ENCODE data around the gene VSTM2L. TPM values are rescaled to one million over a fixed set of nuclear protein-coding genes. Genes with fewer than 3 reads are reported as not detected.

Gene VSTM2L
- total and polyA plus RNA-seq, 2 of the 13 experiments (the other 11 are each of a cell fraction or from before 2014, with no cell fraction given): not detected

- TF ChIP-seq ZBTB8A (CRISPR knock-in tag; IDR thresholded peaks at IDR 0.05; ENCODE audit: borderline replicate concordance, low read depth) (no peak), AHR (CRISPR knock-in tag; IDR thresholded peaks at IDR 0.05) (peak; percentile 29; the same call in 1 of the 2 replicates), FOXA3 (CRISPR knock-in tag; IDR thresholded peaks at IDR 0.05) (no peak), SCMH1 (CRISPR knock-in tag; IDR thresholded peaks at IDR 0.05; ENCODE audit: borderline replicate concordance) (no peak), ZFP36 (IDR thresholded peaks at IDR 0.05; ENCODE audit: borderline replicate concordance, low read depth, low read length, partially characterized antibody) (no peak), SMAD9 (CRISPR knock-in tag; IDR thresholded peaks at IDR 0.05) (no peak), TBX2 (CRISPR knock-in tag; IDR thresholded peaks at IDR 0.05; ENCODE audit: borderline replicate concordance) (peak; percentile 37; the same call in 1 of the 2 replicates), PTBP1 (IDR thresholded peaks at IDR 0.05; ENCODE audit: low read depth, low read length, poor library complexity, severe bottlenecking) (no peak), SALL2 (CRISPR knock-in tag; IDR thresholded peaks at IDR 0.05) (no peak), ZNF10 (CRISPR knock-in tag; IDR thresholded peaks at IDR 0.05; ENCODE audit: borderline replicate concordance, low read depth) (no peak), KAT2B (IDR thresholded peaks at IDR 0.05; ENCODE audit: borderline replicate concordance, low read depth, low read length) (no peak), ATF7-NPFF (CRISPR knock-in tag; IDR thresholded peaks at IDR 0.05; ENCODE audit: low read depth) (no peak), PRPF4 (IDR thresholded peaks at IDR 0.05; ENCODE audit: low read depth, low read length, poor library complexity, severe bottlenecking) (no peak), ZNF788 (CRISPR knock-in tag; IDR thresholded peaks at IDR 0.05; ENCODE audit: borderline replicate concordance) (no peak), KDM6A (CRISPR knock-in tag; IDR thresholded peaks at IDR 0.05; ENCODE audit: low read depth) (no peak), PCBP2 (optimal IDR thresholded peaks at IDR 0.05; ENCODE audit: low read depth, low read length, poor library complexity, severe bottlenecking) (no peak), EED (CRISPR knock-in tag; IDR thresholded peaks at IDR 0.05) (0 out of 2 replicates have a peak, but pooled peaks have one; percentile 78), MBNL3 (CRISPR knock-in tag; conservative IDR thresholded peaks at IDR 0.05) (no peak), TCF7L2 (IDR thresholded peaks at IDR 0.05; ENCODE audit: low read depth, low read length) (no peak), GATAD2A (CRISPR knock-in tag; IDR thresholded peaks at IDR 0.05) (peak; percentile 51), HOXA5 (CRISPR knock-in tag; IDR thresholded peaks at IDR 0.05) (no peak), ZNF121 (CRISPR knock-in tag; IDR thresholded peaks at IDR 0.05) (peak; percentile 92), MAF1 (CRISPR knock-in tag; IDR thresholded peaks at IDR 0.05; ENCODE audit: borderline replicate concordance) (no peak)
- TF ChIP-seq, protein P1, sequence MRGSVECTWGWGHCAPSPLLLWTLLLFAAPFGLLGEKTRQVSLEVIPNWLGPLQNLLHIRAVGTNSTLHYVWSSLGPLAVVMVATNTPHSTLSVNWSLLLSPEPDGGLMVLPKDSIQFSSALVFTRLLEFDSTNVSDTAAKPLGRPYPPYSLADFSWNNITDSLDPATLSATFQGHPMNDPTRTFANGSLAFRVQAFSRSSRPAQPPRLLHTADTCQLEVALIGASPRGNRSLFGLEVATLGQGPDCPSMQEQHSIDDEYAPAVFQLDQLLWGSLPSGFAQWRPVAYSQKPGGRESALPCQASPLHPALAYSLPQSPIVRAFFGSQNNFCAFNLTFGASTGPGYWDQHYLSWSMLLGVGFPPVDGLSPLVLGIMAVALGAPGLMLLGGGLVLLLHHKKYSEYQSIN (CRISPR knock-in tag; IDR thresholded peaks at IDR 0.05; ENCODE audit: borderline replicate concordance): no peak
- TF ChIP-seq, protein P2, sequence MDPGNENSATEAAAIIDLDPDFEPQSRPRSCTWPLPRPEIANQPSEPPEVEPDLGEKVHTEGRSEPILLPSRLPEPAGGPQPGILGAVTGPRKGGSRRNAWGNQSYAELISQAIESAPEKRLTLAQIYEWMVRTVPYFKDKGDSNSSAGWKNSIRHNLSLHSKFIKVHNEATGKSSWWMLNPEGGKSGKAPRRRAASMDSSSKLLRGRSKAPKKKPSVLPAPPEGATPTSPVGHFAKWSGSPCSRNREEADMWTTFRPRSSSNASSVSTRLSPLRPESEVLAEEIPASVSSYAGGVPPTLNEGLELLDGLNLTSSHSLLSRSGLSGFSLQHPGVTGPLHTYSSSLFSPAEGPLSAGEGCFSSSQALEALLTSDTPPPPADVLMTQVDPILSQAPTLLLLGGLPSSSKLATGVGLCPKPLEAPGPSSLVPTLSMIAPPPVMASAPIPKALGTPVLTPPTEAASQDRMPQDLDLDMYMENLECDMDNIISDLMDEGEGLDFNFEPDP (CRISPR knock-in tag; conservative IDR thresholded peaks at IDR 0.05): no peak
- TF ChIP-seq, protein P3, sequence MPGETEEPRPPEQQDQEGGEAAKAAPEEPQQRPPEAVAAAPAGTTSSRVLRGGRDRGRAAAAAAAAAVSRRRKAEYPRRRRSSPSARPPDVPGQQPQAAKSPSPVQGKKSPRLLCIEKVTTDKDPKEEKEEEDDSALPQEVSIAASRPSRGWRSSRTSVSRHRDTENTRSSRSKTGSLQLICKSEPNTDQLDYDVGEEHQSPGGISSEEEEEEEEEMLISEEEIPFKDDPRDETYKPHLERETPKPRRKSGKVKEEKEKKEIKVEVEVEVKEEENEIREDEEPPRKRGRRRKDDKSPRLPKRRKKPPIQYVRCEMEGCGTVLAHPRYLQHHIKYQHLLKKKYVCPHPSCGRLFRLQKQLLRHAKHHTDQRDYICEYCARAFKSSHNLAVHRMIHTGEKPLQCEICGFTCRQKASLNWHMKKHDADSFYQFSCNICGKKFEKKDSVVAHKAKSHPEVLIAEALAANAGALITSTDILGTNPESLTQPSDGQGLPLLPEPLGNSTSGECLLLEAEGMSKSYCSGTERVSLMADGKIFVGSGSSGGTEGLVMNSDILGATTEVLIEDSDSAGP (CRISPR knock-in tag; IDR thresholded peaks at IDR 0.05; ENCODE audit: borderline replicate concordance): 0 out of 2 replicates have a peak, but pooled peaks have one; percentile 43
These were observed 24.8 kb upstream of the VSTM2L start (continued) for GRCh38 chr20:37877832-37878772.

All from HepG2 (cell line).